ENCODE data around the gene ABHD18.
"Not testable (repeated sequence)": the region's sequence is repeated elsewhere in the genome, so short reads cannot be mapped to it uniquely, and the experiment has no call there.

The ABHD18 gene

DNA sequence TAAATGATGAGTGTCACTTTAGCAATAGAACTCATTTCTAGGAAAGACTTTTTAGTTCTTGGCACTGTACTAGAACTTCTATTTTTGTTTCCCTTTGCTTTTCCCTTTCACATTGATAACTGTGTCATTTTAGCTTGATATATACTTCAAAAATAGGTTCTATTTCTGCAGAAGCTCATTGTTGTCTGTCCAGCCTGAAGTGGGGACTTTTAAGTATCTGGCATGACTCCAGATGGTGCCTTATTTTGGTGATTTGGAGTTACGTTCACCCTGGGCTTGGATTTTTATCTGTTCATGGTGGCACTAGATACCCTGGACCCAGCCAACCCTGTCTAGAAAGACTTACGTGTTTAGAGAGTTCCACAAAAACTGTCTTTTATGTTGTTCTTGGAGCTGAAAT, 3.4 kb downstream of the ABHD18 start:
- no peak overlapping the region for H3K4me3 ChIP-seq (ENCODE audit: low read depth, low read length)
- DNase-seq (ENCODE audit: low read depth), result no peak
- TF ChIP-seq, protein P1, sequence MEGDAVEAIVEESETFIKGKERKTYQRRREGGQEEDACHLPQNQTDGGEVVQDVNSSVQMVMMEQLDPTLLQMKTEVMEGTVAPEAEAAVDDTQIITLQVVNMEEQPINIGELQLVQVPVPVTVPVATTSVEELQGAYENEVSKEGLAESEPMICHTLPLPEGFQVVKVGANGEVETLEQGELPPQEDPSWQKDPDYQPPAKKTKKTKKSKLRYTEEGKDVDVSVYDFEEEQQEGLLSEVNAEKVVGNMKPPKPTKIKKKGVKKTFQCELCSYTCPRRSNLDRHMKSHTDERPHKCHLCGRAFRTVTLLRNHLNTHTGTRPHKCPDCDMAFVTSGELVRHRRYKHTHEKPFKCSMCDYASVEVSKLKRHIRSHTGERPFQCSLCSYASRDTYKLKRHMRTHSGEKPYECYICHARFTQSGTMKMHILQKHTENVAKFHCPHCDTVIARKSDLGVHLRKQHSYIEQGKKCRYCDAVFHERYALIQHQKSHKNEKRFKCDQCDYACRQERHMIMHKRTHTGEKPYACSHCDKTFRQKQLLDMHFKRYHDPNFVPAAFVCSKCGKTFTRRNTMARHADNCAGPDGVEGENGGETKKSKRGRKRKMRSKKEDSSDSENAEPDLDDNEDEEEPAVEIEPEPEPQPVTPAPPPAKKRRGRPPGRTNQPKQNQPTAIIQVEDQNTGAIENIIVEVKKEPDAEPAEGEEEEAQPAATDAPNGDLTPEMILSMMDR (IDR thresholded peaks at IDR 0.05; ENCODE audit: control insufficient read depth, extremely low read depth, insufficient read depth), result no peak

DNA sequence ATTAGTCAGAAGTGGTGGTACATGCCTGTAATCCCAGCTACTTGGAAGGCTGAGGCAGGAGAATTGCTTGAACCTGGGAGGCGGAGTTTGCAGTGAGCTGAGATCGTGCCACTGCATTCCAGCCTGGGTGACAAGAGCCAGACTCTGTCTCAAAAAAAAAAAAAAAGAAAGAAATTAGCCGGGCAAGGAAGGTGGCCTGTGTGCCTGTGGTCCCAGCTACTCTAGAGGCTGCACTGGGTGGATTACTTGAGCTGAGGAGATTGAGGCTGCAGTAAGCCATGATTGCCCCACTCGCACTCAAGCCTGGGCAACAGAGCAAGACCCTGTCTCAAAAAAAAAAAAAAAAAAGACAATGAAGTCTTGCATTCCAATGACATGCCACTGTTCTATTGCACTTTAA, 5.7 kb downstream of the ABHD18 start:
- not testable (repeated sequence) for DNase-seq (ENCODE audit: low read depth); H3K4me3 ChIP-seq (ENCODE audit: low read depth, low read length)

DNA sequence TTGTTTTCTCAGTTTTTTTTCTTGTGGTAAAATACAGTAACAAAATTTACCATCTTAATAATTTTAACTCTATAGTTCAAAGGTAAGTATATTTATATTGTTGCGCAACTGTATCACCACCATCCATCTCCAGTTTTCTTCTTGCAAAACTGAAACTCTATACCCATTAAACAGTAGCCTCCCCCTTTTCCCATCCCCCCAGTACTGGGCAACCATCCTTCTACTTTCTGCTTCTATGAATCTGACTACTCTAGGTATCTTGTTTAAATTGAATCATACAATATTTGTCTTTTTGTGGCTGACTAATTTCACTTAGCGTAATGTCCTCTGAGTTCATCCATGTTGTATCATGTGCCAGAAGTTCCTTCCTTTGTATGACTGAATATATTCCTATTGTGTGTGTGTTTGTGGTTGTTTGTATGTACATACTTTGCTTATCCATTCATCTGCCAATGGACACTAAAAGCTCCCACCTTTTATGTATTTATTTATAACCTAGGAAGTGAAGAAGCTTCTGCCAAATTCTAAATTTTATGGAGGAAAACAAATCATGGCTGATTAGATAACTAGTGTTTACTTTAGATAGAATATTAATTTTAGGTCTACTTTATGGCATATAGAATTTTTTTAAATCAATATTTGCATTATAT, 10.0 kb downstream of the ABHD18 start:
- no peak overlapping the region for H3K4me3 ChIP-seq (ENCODE audit: low read depth, low read length)
- peak; percentile 98 for DNase-seq (ENCODE audit: low read depth)
- TF ChIP-seq, protein P1 (IDR thresholded peaks at IDR 0.05; ENCODE audit: control insufficient read depth, extremely low read depth, insufficient read depth), result no peak

DNA sequence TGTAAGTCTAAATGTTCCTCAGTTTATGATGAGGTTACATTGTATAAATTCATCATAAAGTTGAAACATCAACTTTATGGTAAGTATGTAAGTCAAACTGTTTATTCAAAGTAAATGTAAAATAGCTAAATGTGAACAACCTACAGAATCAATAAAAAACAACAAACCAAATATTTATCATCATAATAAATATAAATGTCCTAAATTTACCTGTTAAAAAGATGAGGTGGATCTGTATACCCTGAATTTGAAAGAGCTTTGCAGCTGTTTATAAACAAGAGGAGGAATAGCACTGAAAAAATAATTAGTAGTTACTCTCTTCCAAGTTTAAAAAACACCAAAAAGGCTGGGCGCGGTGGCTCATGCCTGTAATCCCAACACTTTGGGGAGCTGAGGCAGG, 13.7 kb downstream of the ABHD18 start:
- no peak for DNase-seq (ENCODE audit: low read depth)
- H3K4me3 ChIP-seq (ENCODE audit: low read depth, low read length), result no peak overlapping the region
- TF ChIP-seq, protein P1 (IDR thresholded peaks at IDR 0.05; ENCODE audit: control insufficient read depth, extremely low read depth, insufficient read depth), result no peak

DNA sequence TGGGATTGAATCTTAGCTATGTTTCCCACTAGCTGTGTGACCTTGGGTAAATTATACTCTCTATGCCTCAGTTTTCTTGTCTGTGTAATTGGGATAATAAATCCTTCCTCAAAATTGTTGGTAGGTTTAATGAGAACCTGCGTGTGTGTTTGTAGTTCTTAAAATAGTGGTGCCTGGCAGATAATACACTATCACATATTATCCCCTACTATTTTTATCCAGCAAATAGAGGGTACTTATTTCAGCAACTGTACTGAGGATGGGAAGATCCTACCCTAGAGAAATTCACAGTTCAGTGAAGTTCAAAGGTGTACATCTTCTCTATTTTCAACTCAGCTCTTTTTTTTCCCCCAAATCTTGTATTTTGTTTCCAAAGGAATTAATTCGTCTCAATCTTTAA, 17.2 kb downstream of the ABHD18 start:
- TF ChIP-seq, protein P1 (IDR thresholded peaks at IDR 0.05; ENCODE audit: control insufficient read depth, extremely low read depth, insufficient read depth), result no peak
- DNase-seq (ENCODE audit: low read depth), result no peak
- H3K4me3 ChIP-seq (ENCODE audit: low read depth, low read length), result no peak overlapping the region

DNA sequence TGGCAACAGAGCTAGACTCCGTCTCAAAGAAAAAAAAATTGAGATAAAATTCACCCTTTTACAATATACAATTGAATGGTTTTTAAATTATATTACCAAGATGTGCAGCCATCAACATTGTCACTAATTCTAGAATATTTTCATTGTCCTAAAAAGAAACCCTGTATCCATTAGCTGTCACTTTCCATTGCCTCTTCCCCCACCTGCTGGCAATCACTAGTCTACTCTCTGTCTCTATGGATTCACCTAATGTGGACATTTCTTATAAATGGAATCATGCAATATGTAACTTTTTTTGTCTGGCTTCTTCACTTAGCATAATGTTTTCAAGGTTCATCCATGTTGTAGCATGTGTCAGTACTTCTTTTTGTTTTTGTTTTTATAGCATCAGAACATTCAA, 20.8 kb downstream of the ABHD18 start:
- DNase-seq (ENCODE audit: low read depth), result no peak
- H3K4me3 ChIP-seq (ENCODE audit: low read depth, low read length), result no peak overlapping the region
- TF ChIP-seq, protein P1 (IDR thresholded peaks at IDR 0.05; ENCODE audit: control insufficient read depth, extremely low read depth, insufficient read depth), result peak; percentile 22; the same call in 1 of the 2 replicates

DNA sequence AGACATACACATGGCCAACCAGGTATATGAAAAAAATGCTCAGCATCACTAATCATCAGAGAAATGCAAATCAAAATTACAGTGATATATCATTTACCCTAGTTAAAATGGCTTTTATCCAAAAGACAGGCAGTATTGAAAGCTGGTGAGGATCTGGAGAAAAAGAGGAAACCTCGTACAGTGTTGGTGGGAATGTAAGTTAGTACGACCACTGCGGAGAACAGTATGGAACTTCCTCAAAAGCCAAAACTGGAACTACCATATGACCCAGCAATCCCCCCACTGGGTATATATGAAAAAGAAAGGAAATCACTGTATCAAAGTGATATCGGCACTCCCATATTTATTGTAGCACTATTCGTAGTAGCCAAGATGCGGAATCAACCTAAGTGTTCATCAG, 23.4 kb downstream of the ABHD18 start:
- no peak for DNase-seq (ENCODE audit: low read depth)
- no peak overlapping the region for H3K4me3 ChIP-seq (ENCODE audit: low read depth, low read length)
- TF ChIP-seq, protein P1 (IDR thresholded peaks at IDR 0.05; ENCODE audit: control insufficient read depth, extremely low read depth, insufficient read depth), result no peak
